HepG2 (cell line): ENCODE results near the gene AMZ2. TPM values are rescaled to one million over a fixed set of nuclear protein-coding genes. Genes with fewer than 3 reads are reported as not detected.

Experiments used
- ATF7-NPFF ChIP-seq: sonication (generic); formaldehyde crosslinking; IDR thresholded peaks from 2 replicates; pipeline ENCODE4 v1.8.1; 2023; ENCODE audit warnings: mild to moderate bottlenecking, low read depth, missing genetic modification reagents, moderate library complexity
- CHD4 ChIP-seq: fragments of 200-600 bp; sonication (generic); IDR thresholded peaks from 2 replicates; pipeline ENCODE4 v1.7.0; 2017; ENCODE audit warnings: mild to moderate bottlenecking, low read length, borderline replicate concordance
- DNMT3B ChIP-seq: conservative IDR thresholded peaks from 2 replicates; pipeline ENCODE4 v1.6.1; 2016; ENCODE audit warnings: missing biosample characterization, control low read depth
- GTF3A ChIP-seq: sonication (generic); formaldehyde crosslinking; conservative IDR thresholded peaks from 2 replicates; pipeline ENCODE4 v1.4.0; 2020; ENCODE audit warnings: mild to moderate bottlenecking, missing genetic modification reagents
- KAT7 ChIP-seq: IDR thresholded peaks from 2 replicates; pipeline ENCODE4 v1.6.1; 2018; ENCODE audit warnings: borderline replicate concordance, missing compliant biosample characterization
- KLF16 ChIP-seq, 2 experiments: sonication (generic) in 1 of 2; formaldehyde crosslinking in 1 of 2; IDR thresholded peaks; 2 replicates each; pipeline versions ENCODE4 v1.6.1 to v1.8.0; 2016 to 2023; ENCODE audit warnings: missing genetic modification reagents in 2 of 2, missing compliant biosample characterization in 1 of 2
- NFIB ChIP-seq: sonication (generic); formaldehyde crosslinking; IDR thresholded peaks from 2 replicates; pipeline ENCODE4 v1.9.0; 2021; ENCODE audit warnings: missing genetic modification reagents, mild to moderate bottlenecking, borderline replicate concordance
- NFKB2 ChIP-seq: sonication (generic); formaldehyde crosslinking; IDR thresholded peaks from 2 replicates; pipeline ENCODE4 v1.4.0; 2020; ENCODE audit warnings: missing genetic modification reagents, borderline replicate concordance
- NFYC ChIP-seq: IDR thresholded peaks from 2 replicates; pipeline ENCODE4 v1.6.1; 2016; ENCODE audit warnings: missing genetic modification reagents, missing compliant biosample characterization
- SNRNP70 ChIP-seq: fragments of 200-400 bp; formaldehyde crosslinking; IDR thresholded peaks from 2 replicates; pipeline ENCODE4 v1.6.1; 2017; ENCODE audit warnings: mild to moderate bottlenecking, low read depth, low read length, moderate library complexity
- ZFP36L1 ChIP-seq: sonication (generic); formaldehyde crosslinking; IDR thresholded peaks from 2 replicates; pipeline ENCODE4 v1.8.0; 2022; ENCODE audit warnings: mild to moderate bottlenecking, missing genetic modification reagents, moderate library complexity
- ZNF44 ChIP-seq: sonication (generic); formaldehyde crosslinking; IDR thresholded peaks from 2 replicates; pipeline ENCODE4 v1.5.1; 2020; ENCODE audit warnings: mild to moderate bottlenecking, missing genetic modification reagents
- ZNF562 ChIP-seq: sonication (generic); formaldehyde crosslinking; IDR thresholded peaks from 2 replicates; pipeline ENCODE4 v1.8.0; 2022; ENCODE audit warnings: missing genetic modification reagents, borderline replicate concordance
- ZNF850 ChIP-seq: sonication (generic); formaldehyde crosslinking; conservative IDR thresholded peaks from 2 replicates; pipeline ENCODE4 v1.9.0; 2021; ENCODE audit warnings: mild to moderate bottlenecking, missing genetic modification reagents
- ZNF891 ChIP-seq: sonication (generic); formaldehyde crosslinking; IDR thresholded peaks from 2 replicates; pipeline ENCODE4 v1.5.0; 2020; ENCODE audit warnings: mild to moderate bottlenecking, missing genetic modification reagents
- polyA plus RNA-seq, 8 experiments: library from polyadenylated mRNA; depleted of rRNA in 3 of 8; stranded (reverse) in 7 of 8; unstranded in 1 of 8; fragments of >200 nt; fragmentation: Illumina TruSeq in 4 of 8; extraction: Trizol in 4 of 8; gene quantifications; 2 replicates each; pipeline versions ENCODE4 v1.2.1 to v1.2.3, GENCODE V29; 2011 to 2016; ENCODE audit warnings: low read depth in 4 of 8, missing spikeins in 1 of 8, mixed read lengths in 1 of 8; ENCODE audit not compliant: insufficient read depth in 1 of 8
- total RNA-seq, 5 experiments: library from RNA; depleted of rRNA; stranded (reverse); fragments of >200 nt; fragmentation: Illumina TruSeq; extraction: Trizol; gene quantifications; 2 replicates each; pipeline ENCODE4 v1.2.3, GENCODE V29; 2016; ENCODE audit warnings: low read depth in 1 of 5
- TF ChIP-seq, protein P1 (sequence below): sonication (generic); formaldehyde crosslinking; IDR thresholded peaks from 2 replicates; pipeline ENCODE4 v1.5.1; 2020; ENCODE audit warnings: missing genetic modification reagents, mild to moderate bottlenecking, borderline replicate concordance
- TF ChIP-seq, protein P2 (sequence below): conservative IDR thresholded peaks from 2 replicates; pipeline ENCODE4 v1.6.1; 2018; ENCODE audit warnings: missing genetic modification reagents
- TF ChIP-seq, protein P3 (sequence below): sonication (generic); formaldehyde crosslinking; conservative IDR thresholded peaks from 2 replicates; pipeline ENCODE4 v1.4.0; 2020; ENCODE audit warnings: missing genetic modification reagents
- TF ChIP-seq, protein P4 (sequence below): sonication (generic); formaldehyde crosslinking; IDR thresholded peaks from 2 replicates; pipeline ENCODE4; 2020; ENCODE audit warnings: missing genetic modification reagents, mild to moderate bottlenecking, borderline replicate concordance

AMZ2 gene
- total and polyA plus RNA-seq, 2 of the 13 experiments (the other 11 are each of a cell fraction or from before 2014, with no cell fraction given): 86.9 to 90.2 TPM

DNA sequence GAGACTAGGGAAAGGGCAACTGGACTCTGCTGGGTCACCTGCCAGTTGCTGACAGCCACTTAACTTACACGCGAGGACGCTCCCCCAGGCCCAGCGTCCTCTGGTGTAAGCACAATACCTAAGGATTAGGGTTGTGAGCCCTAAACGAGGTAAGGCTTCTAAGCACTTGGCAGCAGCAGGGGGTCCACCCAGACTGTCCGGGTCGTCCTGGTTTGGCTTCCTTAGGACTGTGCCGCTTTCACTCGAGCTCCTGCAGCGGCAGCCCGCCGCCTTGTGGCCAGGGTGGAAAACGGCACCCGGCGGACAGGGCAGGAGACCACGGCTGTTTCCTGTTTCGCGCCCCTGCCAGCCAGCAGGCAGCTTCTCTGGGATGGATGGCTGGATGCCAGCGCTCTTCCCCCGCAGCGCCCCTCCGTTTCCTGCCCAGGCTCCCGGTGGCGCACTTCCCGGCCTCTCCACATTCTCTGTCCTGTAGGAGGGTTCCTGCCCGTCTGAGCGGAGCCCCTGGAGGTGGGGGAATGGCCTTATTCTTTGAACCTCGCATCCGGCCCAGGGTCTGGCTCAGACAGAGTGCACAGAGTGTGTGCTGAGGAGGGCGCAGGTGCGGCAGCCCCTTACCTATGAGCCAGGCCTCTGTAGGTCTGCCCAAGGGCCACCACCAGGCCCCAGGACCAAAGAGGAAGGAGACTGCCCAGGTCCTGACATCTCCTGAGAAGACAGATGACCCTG is 47.0 kb upstream of the AMZ2 start (continued):
- TF ChIP-seq ZNF891 (CRISPR knock-in tag): peak; percentile 82
- TF ChIP-seq NFKB2: peak; percentile 60; the same call in 1 of the 2 replicates
- TF ChIP-seq, protein P1, sequence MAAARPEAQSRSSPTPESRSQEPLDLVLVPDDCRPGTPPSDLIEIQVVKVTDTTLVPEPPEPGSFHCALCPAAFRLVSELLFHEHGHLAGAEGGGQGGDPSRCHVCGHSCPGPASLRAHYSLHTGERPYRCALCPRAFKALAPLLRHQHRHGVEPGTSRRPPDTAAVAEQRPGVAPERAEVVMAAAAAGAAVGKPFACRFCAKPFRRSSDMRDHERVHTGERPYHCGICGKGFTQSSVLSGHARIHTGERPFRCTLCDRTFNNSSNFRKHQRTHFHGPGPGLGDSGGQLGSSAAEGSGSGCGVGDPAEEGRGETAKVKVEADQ (CRISPR knock-in tag): peak; percentile 77; the same call in 1 of the 2 replicates
- TF ChIP-seq, protein P2, sequence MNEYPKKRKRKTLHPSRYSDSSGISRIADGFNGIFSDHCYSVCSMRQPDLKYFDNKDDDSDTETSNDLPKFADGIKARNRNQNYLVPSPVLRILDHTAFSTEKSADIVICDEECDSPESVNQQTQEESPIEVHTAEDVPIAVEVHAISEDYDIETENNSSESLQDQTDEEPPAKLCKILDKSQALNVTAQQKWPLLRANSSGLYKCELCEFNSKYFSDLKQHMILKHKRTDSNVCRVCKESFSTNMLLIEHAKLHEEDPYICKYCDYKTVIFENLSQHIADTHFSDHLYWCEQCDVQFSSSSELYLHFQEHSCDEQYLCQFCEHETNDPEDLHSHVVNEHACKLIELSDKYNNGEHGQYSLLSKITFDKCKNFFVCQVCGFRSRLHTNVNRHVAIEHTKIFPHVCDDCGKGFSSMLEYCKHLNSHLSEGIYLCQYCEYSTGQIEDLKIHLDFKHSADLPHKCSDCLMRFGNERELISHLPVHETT: peak; percentile 44; the same call in 1 of the 2 replicates
- 0 out of 2 replicates have a peak, but pooled peaks have one; percentile 78 for TF ChIP-seq KAT7
- TF ChIP-seq SNRNP70: no peak
- peak; percentile 93; the same call in 1 of the 2 replicates for TF ChIP-seq ZNF44 (CRISPR knock-in tag)
- TF ChIP-seq NFYC (CRISPR knock-in tag): 0 out of 2 replicates have a peak, but pooled peaks have one; percentile 25
- TF ChIP-seq, protein P3, sequence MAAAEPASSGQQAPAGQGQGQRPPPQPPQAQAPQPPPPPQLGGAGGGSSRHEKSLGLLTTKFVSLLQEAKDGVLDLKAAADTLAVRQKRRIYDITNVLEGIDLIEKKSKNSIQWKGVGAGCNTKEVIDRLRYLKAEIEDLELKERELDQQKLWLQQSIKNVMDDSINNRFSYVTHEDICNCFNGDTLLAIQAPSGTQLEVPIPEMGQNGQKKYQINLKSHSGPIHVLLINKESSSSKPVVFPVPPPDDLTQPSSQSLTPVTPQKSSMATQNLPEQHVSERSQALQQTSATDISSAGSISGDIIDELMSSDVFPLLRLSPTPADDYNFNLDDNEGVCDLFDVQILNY (CRISPR knock-in tag): peak; percentile 80; the same call in 1 of the 2 replicates
- TF ChIP-seq CHD4: no peak
- TF ChIP-seq NFIB (CRISPR knock-in tag): no peak
- TF ChIP-seq KLF16 (CRISPR knock-in tag; IDR thresholded peaks at IDR 0.05): peak in 1 of 2 experiments; percentile 65; a peak in 2 of 4 replicates
- TF ChIP-seq, protein P4, sequence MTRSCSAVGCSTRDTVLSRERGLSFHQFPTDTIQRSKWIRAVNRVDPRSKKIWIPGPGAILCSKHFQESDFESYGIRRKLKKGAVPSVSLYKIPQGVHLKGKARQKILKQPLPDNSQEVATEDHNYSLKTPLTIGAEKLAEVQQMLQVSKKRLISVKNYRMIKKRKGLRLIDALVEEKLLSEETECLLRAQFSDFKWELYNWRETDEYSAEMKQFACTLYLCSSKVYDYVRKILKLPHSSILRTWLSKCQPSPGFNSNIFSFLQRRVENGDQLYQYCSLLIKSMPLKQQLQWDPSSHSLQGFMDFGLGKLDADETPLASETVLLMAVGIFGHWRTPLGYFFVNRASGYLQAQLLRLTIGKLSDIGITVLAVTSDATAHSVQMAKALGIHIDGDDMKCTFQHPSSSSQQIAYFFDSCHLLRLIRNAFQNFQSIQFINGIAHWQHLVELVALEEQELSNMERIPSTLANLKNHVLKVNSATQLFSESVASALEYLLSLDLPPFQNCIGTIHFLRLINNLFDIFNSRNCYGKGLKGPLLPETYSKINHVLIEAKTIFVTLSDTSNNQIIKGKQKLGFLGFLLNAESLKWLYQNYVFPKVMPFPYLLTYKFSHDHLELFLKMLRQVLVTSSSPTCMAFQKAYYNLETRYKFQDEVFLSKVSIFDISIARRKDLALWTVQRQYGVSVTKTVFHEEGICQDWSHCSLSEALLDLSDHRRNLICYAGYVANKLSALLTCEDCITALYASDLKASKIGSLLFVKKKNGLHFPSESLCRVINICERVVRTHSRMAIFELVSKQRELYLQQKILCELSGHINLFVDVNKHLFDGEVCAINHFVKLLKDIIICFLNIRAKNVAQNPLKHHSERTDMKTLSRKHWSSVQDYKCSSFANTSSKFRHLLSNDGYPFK (CRISPR knock-in tag): peak; percentile 72; the same call in 1 of the 2 replicates
- peak; percentile 70; the same call in 1 of the 2 replicates for TF ChIP-seq ZFP36L1
- peak; percentile 82 for TF ChIP-seq ATF7-NPFF (CRISPR knock-in tag)
- 0 out of 2 replicates have a peak, but pooled peaks have one; percentile 70 for TF ChIP-seq ZNF850 (CRISPR knock-in tag)
- TF ChIP-seq ZNF562 (CRISPR knock-in tag): no peak
- TF ChIP-seq DNMT3B (CRISPR knock-in tag): 0 out of 2 replicates have a peak, but pooled peaks have one; percentile 40
- 0 out of 2 replicates have a peak, but pooled peaks have one; percentile 85 for TF ChIP-seq GTF3A (CRISPR knock-in tag)
